D721Med (cell line): ENCODE measurements around the gene PARD6A.

Experiments used
- DNase-seq: peaks from one replicate; pipeline ENCODE4 v3.0.0; 2011; ENCODE audit warnings: low spot score; ENCODE audit not compliant: insufficient read length
- FAIRE-seq: peaks from 2 replicates; lab custom pipeline; 2011; peaks lifted over from hg19 to GRCh38; lab: Jason Lieb, UNC
- CTCF ChIP-seq: IDR thresholded peaks from 2 replicates; pipeline ENCODE4 v1.5.1; 2012; ENCODE audit warnings: mild to moderate bottlenecking, control low read depth; ENCODE audit not compliant: insufficient read depth; ENCODE audit errors: missing control alignments

The PARD6A gene

GRCh38 chr16:67653789-67654402 is 6.9 kb upstream of the PARD6A start:
- no peak for FAIRE-seq
- no peak for DNase-seq
- TF ChIP-seq CTCF = no peak

- DNase-seq = no peak
These were observed 6.3 kb upstream of the PARD6A start for GRCh38 chr16:67654403-67654911.

GRCh38 chr16:67655363-67655762 is 5.4 kb upstream of the PARD6A start:
- no peak for TF ChIP-seq CTCF
- no peak for FAIRE-seq

More at GRCh38 chr16:67654403-67654911, 6.3 kb upstream of the PARD6A start:
- no peak for TF ChIP-seq CTCF
- FAIRE-seq = no peak

GRCh38 chr16:67656344-67657016 is 4.3 kb upstream of the PARD6A start:
- no peak for TF ChIP-seq CTCF
- DNase-seq = no peak
- FAIRE-seq = no peak

More at GRCh38 chr16:67655363-67655762, 5.4 kb upstream of the PARD6A start:
- DNase-seq = no peak

GRCh38 chr16:67657017-67657608 is 3.6 kb upstream of the PARD6A start:
- FAIRE-seq = no peak
- DNase-seq = no peak
- TF ChIP-seq CTCF = no peak

GRCh38 chr16:67657751-67658518 is 2.8 kb upstream of the PARD6A start:
- no peak for TF ChIP-seq CTCF
- DNase-seq (no peak), FAIRE-seq (no peak)
